A549 (cell line): ENCODE data around the gene KCNQ1. TPM values are rescaled to one million over a fixed set of nuclear protein-coding genes. Genes with fewer than 3 reads are reported as not detected.

Experiments used
- ATAC-seq, 2 experiments: fragments of 200-7000 bp in 1 of 2; fragments of >200 bp in 1 of 2; cut with Nextera tagmentation in 1 of 2; cut with Tn5 transposase in 1 of 2; 3 replicates each; pipeline versions ENCODE4 v1.8.0 to v1.9.1; 2018 to 2020; ENCODE audit warnings: mild to moderate bottlenecking in 1 of 2, moderate library complexity in 1 of 2
- CTCF ChIA-PET: fragments of 300-600 bp; sonication (Branson Sonifier 250); formaldehyde crosslinking; extraction: SDS; loops from one replicate; lab custom pipeline; 2021; ENCODE audit warnings: antibody characterized with exemption, inconsistent platforms; lab: Yijun Ruan, JAX
- POLR2A ChIA-PET: fragments of 350-600 bp; formaldehyde crosslinking; extraction: SDS; loops from one replicate; lab custom pipeline; 2021; ENCODE audit warnings: antibody characterized with exemption, inconsistent platforms; lab: Yijun Ruan, JAX
- DNase-seq, 2 experiments: peaks; one replicate each; pipeline versions ENCODE4 v3.0.0 to v3.0.0-alpha.2; 2011 to 2016; ENCODE audit warnings: low read depth in 1 of 2, low spot score in 1 of 2
- FAIRE-seq: peaks from 2 replicates; lab custom pipeline; 2011; peaks lifted over from hg19 to GRCh38; lab: Jason Lieb, UNC
- H3K27ac ChIP-seq, 2 experiments: fragments of >200 bp; sonication (Bioruptor Twin); formaldehyde crosslinking; 3 replicates each; pipeline ENCODE4 v1.5.1; 2016 to 2017
- H3K4me1 ChIP-seq: fragments of >200 bp; sonication (Bioruptor Twin); formaldehyde crosslinking; 3 replicates; pipeline ENCODE4 v1.6.1; 2016
- H3K4me2 ChIP-seq: fragments of >200 bp; sonication (Bioruptor Twin); formaldehyde crosslinking; 3 replicates; pipeline ENCODE4 v1.6.1; 2016
- H3K4me3 ChIP-seq: fragments of >200 bp; sonication (Bioruptor Twin); formaldehyde crosslinking; 3 replicates; pipeline ENCODE4 v1.5.1; 2016
- H3K9me3 ChIP-seq: fragments of >200 bp; sonication (Bioruptor Twin); formaldehyde crosslinking; 3 replicates; pipeline ENCODE4 v1.6.1; 2016
- BHLHE40 ChIP-seq: IDR thresholded peaks from 2 replicates; pipeline ENCODE4 v1.6.1; 2012; ENCODE audit warnings: low read depth, low read length, inconsistent platforms
- CBX2 ChIP-seq: fragments of 200-600 bp; sonication (generic); IDR thresholded peaks from 2 replicates; pipeline ENCODE4 v1.6.1; 2016; ENCODE audit warnings: low read depth, mild to moderate bottlenecking, borderline replicate concordance
- CHD2 ChIP-seq: fragments of 150-350 bp; IDR thresholded peaks from 2 replicates; pipeline ENCODE4 v1.6.1; 2014; ENCODE audit warnings: low read length; ENCODE audit not compliant: partially characterized antibody
- FOSB ChIP-seq: fragments of 250-450 bp; sonication (Bioruptor Pico); IDR thresholded peaks from 2 replicates; pipeline ENCODE4 v1.5.0; 2020; ENCODE audit warnings: mild to moderate bottlenecking, moderate library complexity
- FOSL2 ChIP-seq, 2 experiments: fragments of 450-650 bp in 1 of 2; fragments of >200 bp in 1 of 2; sonication (Bioruptor Twin) in 1 of 2; formaldehyde crosslinking; IDR thresholded peaks; 2 replicates each; pipeline versions ENCODE4 v1.5.0 to v1.6.1; 2016 to 2020; ENCODE audit warnings: mild to moderate bottlenecking in 1 of 2, moderate library complexity in 1 of 2
- KDM1A ChIP-seq: fragments of 200-600 bp; sonication (generic); IDR thresholded peaks from 2 replicates; pipeline ENCODE4 v1.6.1; 2016; ENCODE audit warnings: low read depth, mild to moderate bottlenecking
- KDM5A ChIP-seq: fragments of 200-600 bp; sonication (generic); IDR thresholded peaks from 2 replicates; pipeline ENCODE4 v1.6.1; 2016; ENCODE audit warnings: antibody characterized with exemption, mild to moderate bottlenecking
- MAFK ChIP-seq: fragments of 450-650 bp; IDR thresholded peaks from 2 replicates; pipeline ENCODE4 v1.6.1; 2014; ENCODE audit not compliant: partially characterized antibody
- NPAS2 ChIP-seq: fragments of 250-450 bp; sonication (Bioruptor Pico); IDR thresholded peaks from 2 replicates; pipeline ENCODE4 v1.8.0; 2022; ENCODE audit warnings: mild to moderate bottlenecking, moderate library complexity, borderline replicate concordance
- RAD21 ChIP-seq, 2 experiments: fragments of >200 bp in 1 of 2; sonication (Bioruptor Twin) in 1 of 2; formaldehyde crosslinking in 1 of 2; IDR thresholded peaks in 1 of 2; conservative IDR thresholded peaks in 1 of 2; 2 replicates in 1 of 2; 3 replicates in 1 of 2; pipeline ENCODE4 v1.6.1; 2012 to 2018; ENCODE audit warnings: inconsistent platforms in 1 of 2
- RCOR1 ChIP-seq: fragments of 150-350 bp; IDR thresholded peaks from 2 replicates; pipeline ENCODE4 v1.6.1; 2014; ENCODE audit warnings: antibody characterized with exemption, low read length, low read depth
- SREBF2 ChIP-seq: fragments of 450-650 bp; IDR thresholded peaks from 2 replicates; pipeline ENCODE4 v1.6.1; 2014; ENCODE audit warnings: mild to moderate bottlenecking, moderate library complexity
- TP53 ChIP-seq: fragments of 250-450 bp; sonication (Bioruptor Pico); IDR thresholded peaks from 2 replicates; pipeline ENCODE4 v1.5.0; 2021; ENCODE audit warnings: mild to moderate bottlenecking, moderate library complexity
- ZC3H11A ChIP-seq: fragments of 450-650 bp; IDR thresholded peaks from 2 replicates; pipeline ENCODE4 v1.6.1; 2014; ENCODE audit warnings: antibody characterized with exemption, mild to moderate bottlenecking
- ZSCAN20 ChIP-seq: fragments of 250-450 bp; sonication (Bioruptor Pico); IDR thresholded peaks from 2 replicates; pipeline ENCODE4 v1.8.0; 2022; ENCODE audit warnings: mild to moderate bottlenecking, moderate library complexity
- WGBS: methylation state at CpG from one replicate; pipeline ENCODE4 v1.1.6; 2017; ENCODE audit errors: missing lambda C conversion rate; 5-methylcytosine and 5-hydroxymethylcytosine counted together
- polyA plus RNA-seq, 4 experiments: library from polyadenylated mRNA; depleted of rRNA in 3 of 4; stranded (reverse); fragments of >200 nt; fragmentation: RNase III in 1 of 4; extraction: RNeasy Plus Mini Kit Qiagen cat#74134 plus additional on column Dnase treatment in 1 of 4; gene quantifications; 2 replicates in 3 of 4; 3 replicates in 1 of 4; pipeline ENCODE4 v1.2.3, GENCODE V29; 2011 to 2017
- TF ChIP-seq, protein P1 (sequence below): fragments of 450-650 bp; IDR thresholded peaks from 2 replicates; pipeline ENCODE4 v1.6.1; 2014; ENCODE audit warnings: antibody characterized with exemption
- TF ChIP-seq, protein P2 (sequence below): fragments of 250-450 bp; sonication (Bioruptor Pico); IDR thresholded peaks from 2 replicates; pipeline ENCODE4 v1.5.0; 2021; ENCODE audit warnings: mild to moderate bottlenecking, moderate library complexity, borderline replicate concordance
- TF ChIP-seq, protein P3 (sequence below): fragments of 150-350 bp; IDR thresholded peaks from 2 replicates; pipeline ENCODE4 v1.6.1; 2014; ENCODE audit warnings: low read depth, mild to moderate bottlenecking, low read length
- TF ChIP-seq, protein P4 (sequence below): fragments of >200 bp; sonication (Bioruptor Twin); formaldehyde crosslinking; IDR thresholded peaks from 3 replicates; pipeline ENCODE4 v1.5.1; 2016

Gene KCNQ1
- polyA plus RNA-seq, 2 of the 4 experiments (the other 2 are of a cell fraction) = 0.14 to 0.17 TPM

DNA sequence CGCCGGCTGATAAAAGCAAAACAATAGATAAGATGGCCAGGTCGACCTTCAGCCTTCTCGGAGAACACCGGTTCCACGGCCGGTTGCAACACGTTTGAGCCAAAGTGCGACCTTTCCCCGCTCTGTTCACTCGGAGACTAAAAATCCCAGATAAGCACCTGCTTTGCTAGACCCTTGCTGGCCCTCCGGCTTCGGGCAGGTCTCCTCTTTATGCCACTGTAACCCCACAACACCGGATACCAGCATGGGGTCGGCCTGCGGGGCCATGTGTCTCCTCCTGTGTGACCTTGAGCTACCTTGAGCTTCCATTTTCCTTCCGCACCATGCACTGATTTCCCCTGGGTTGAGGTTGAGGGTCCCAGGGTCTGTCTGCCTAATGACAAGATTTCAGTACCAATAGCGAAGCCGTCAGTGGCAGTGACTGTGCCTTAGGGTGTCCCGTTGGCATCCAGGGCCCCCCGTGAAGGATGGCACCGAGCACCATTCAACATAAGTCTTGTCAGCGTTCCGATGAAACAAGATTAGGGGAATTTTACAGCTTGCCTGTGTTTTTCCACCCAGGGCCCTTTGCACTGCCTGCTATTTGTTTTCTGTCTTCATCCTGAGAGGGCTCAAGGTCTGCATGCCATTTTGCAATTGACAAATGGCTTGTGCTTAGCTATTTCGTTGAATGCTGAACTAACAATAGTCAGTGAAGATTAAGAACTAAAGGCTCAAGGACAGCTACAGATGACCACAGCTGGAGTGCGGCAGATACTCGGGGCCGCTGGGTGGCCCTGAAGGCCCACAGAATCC is 118.6 kb downstream of the KCNQ1 start:
- no peak for FAIRE-seq
- 85% methylated on average over 27 of the region's 28 CpGs for WGBS
- TF ChIP-seq ZSCAN20 (no peak), ZC3H11A (no peak), NPAS2 (no peak), SREBF2 (no peak)
- TF ChIP-seq, protein P1, sequence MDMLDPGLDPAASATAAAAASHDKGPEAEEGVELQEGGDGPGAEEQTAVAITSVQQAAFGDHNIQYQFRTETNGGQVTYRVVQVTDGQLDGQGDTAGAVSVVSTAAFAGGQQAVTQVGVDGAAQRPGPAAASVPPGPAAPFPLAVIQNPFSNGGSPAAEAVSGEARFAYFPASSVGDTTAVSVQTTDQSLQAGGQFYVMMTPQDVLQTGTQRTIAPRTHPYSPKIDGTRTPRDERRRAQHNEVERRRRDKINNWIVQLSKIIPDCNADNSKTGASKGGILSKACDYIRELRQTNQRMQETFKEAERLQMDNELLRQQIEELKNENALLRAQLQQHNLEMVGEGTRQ = no peak
- TF ChIP-seq, all 56 proteins: peak for 0
- Histone ChIP-seq H3K9me3 (no peaks in the 10 kb centered on the region), H3K27ac (no peak overlapping the region), H3K4me3 (no peak overlapping the region), H3K4me2 (no peak overlapping the region), H3K4me1 (no peaks in the 10 kb centered on the region)
- no peak for DNase-seq
- ChIA-PET CTCF (interaction anchor here (1.0 to 1.7 kb wide), 3 partner anchors 14 to 326 kb away, joined by 3 to 8 read pairs (median 4); no protein-coding TSS in a partner anchor), POLR2A (no interaction called here)
- ATAC-seq = no peak

DNA sequence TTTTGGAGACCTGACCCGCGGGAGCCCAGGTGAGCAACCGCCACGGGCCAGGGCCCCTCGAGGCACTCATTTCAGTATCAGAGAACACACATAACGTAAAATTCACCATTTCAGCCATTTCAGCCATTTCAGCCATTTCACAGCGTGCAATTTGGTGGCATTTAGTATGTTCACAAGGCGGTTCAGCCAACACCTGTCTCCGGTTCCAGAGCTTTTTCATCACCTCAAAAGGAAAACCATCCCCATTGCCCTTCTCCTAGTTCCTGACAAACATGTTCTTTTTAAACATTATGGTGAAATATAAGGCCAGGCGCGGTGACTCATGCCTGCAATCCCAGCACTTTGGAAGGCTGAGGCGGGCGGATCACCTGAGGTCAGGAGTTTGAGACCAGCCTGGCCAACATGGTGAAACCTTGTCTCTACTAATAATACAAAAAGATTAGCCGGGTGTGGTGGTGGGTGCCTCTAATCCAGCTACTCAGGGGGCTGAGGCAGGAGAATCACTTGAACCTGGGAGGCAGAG is 119.3 kb downstream of the KCNQ1 start:
- no peak for ATAC-seq
- CTCF ChIA-PET = interaction anchor here (1.0 to 1.7 kb wide), 3 partner anchors 14 to 324 kb away, joined by 3 to 8 read pairs (median 4); no protein-coding TSS in a partner anchor

More for the DNA sequence above, 119.3 kb downstream of the KCNQ1 start:
- no peak overlapping the region for H3K4me2 ChIP-seq
- TF ChIP-seq FOSL2 (IDR thresholded peaks at IDR 0.05) (no peak), FOSL2 (CRISPR knock-in tag; IDR thresholded peaks at IDR 0.05) (no peak), KDM1A (no peak), TP53 (CRISPR knock-in tag) (no peak), RCOR1 (no peak), CHD2 (no peak), RAD21 (conservative IDR thresholded peaks at IDR 0.05 in 1 of 2, IDR thresholded peaks at IDR 0.05 in 1 of 2) (no peak), FOSB (CRISPR knock-in tag) (no peak), MAFK (no peak), BHLHE40 (no peak), KDM5A (no peak), CBX2 (no peak)
- TF ChIP-seq, protein P2, sequence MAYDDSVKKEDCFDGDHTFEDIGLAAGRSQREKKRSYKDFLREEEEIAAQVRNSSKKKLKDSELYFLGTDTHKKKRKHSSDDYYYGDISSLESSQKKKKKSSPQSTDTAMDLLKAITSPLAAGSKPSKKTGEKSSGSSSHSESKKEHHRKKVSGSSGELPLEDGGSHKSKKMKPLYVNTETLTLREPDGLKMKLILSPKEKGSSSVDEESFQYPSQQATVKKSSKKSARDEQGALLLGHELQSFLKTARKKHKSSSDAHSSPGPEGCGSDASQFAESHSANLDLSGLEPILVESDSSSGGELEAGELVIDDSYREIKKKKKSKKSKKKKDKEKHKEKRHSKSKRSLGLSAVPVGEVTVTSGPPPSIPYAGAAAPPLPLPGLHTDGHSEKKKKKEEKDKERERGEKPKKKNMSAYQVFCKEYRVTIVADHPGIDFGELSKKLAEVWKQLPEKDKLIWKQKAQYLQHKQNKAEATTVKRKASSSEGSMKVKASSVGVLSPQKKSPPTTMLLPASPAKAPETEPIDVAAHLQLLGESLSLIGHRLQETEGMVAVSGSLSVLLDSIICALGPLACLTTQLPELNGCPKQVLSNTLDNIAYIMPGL (CRISPR knock-in tag) = no peak
- TF ChIP-seq, protein P3, sequence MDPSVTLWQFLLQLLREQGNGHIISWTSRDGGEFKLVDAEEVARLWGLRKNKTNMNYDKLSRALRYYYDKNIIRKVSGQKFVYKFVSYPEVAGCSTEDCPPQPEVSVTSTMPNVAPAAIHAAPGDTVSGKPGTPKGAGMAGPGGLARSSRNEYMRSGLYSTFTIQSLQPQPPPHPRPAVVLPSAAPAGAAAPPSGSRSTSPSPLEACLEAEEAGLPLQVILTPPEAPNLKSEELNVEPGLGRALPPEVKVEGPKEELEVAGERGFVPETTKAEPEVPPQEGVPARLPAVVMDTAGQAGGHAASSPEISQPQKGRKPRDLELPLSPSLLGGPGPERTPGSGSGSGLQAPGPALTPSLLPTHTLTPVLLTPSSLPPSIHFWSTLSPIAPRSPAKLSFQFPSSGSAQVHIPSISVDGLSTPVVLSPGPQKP = no peak
- TF ChIP-seq, protein P4, sequence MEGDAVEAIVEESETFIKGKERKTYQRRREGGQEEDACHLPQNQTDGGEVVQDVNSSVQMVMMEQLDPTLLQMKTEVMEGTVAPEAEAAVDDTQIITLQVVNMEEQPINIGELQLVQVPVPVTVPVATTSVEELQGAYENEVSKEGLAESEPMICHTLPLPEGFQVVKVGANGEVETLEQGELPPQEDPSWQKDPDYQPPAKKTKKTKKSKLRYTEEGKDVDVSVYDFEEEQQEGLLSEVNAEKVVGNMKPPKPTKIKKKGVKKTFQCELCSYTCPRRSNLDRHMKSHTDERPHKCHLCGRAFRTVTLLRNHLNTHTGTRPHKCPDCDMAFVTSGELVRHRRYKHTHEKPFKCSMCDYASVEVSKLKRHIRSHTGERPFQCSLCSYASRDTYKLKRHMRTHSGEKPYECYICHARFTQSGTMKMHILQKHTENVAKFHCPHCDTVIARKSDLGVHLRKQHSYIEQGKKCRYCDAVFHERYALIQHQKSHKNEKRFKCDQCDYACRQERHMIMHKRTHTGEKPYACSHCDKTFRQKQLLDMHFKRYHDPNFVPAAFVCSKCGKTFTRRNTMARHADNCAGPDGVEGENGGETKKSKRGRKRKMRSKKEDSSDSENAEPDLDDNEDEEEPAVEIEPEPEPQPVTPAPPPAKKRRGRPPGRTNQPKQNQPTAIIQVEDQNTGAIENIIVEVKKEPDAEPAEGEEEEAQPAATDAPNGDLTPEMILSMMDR = no peak
- TF ChIP-seq, all 56 proteins: peak for 0
- H3K4me1 ChIP-seq = no peaks in the 10 kb centered on the region
- POLR2A ChIA-PET = no interaction called here
- H3K27ac ChIP-seq = no peak overlapping the region
- no peaks in the 10 kb centered on the region for H3K9me3 ChIP-seq
- DNase-seq (no peak), FAIRE-seq (no peak)
- 71% methylated on average over 14 of the region's 14 CpGs for WGBS
- H3K4me3 ChIP-seq = no peak overlapping the region
